NCI-H1092 treated with DMSO at 0.1 percent for 48 hours (cell line): Measurements from ENCODE around the gene ZNF358.
A peak's percentile ranks its signal among the peaks of the same experiment; 100 is the strongest.

ENCODE experiments used
- DNase-seq: peaks from one replicate; lab custom pipeline; 2025; lab: John Stamatoyannopoulos, UW

The ZNF358 gene

DNA sequence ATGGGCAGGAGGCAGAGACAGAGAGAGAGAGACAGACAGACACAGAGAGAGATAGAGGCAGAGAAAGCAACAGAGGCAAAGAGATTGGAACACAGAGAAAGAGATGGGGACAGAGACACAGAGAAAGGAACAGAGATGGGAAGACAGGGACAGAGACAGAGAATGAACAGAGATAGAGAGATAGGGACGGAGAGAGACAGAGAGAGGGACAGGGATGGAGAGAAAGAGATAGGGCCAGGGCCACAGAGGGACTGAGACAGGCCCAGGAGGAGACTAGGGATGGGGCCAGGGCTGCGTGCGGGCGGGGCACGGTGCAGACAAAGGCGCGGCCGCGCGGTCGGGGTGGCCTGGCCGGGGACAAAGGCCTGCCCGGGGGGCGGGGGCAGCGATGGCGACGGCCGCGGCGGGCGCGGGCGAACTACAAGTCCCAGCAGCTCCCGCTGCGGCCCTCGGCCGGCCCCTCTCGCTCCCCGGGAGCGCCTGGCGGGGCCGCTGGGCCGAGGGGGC lies at the start of gene ZNF358:
Gene ZNF358, plus strand, starts transcription at position 459 of the 507 bp plus-strand sequence. CDS start 3,140 bp downstream, outside the sequence.
- peak; percentile 49 for DNase-seq

DNA sequence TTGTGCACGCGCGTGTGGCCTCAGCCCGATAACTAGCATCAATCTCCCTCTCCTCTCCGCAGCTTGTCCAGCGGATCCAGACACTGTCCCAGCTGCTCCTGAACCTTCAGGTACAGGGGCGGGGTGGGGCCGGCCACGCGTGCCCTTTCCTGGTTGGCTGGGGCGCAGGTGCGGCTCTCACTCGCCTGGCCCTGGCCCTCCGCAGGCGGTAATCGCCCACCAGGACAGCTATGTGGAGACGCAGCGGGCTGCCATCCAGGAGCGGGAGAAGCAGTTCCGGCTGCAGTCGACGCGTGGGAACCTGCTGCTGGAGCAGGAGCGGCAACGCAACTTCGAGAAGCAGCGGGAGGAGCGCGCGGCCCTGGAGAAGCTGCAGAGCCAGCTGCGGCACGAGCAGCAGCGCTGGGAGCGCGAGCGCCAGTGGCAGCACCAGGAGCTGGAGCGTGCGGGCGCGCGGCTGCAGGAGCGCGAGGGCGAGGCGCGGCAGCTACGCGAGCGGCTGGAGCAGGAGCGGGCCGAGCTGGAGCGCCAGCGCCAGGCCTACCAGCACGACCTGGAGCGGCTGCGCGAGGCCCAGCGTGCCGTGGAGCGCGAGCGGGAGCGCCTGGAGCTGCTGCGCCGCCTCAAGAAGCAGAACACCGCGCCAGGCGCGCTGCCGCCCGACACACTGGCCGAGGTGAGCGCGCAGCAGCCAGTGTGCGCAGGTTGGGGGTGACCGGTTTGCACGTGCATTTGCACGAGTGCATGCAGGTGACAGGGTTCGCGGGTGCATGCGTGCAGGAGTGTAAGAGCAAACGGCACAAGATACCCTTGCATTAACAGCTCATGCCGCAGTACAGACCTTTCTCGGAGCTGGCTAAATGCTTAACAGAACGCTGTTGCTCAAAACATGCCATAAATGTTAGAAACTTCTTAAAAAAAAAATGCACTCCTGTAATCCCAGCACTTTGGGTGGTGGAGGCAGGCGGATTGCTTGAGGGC lies 48.6 kb upstream of the ZNF358 start:
- no peak for DNase-seq

DNA sequence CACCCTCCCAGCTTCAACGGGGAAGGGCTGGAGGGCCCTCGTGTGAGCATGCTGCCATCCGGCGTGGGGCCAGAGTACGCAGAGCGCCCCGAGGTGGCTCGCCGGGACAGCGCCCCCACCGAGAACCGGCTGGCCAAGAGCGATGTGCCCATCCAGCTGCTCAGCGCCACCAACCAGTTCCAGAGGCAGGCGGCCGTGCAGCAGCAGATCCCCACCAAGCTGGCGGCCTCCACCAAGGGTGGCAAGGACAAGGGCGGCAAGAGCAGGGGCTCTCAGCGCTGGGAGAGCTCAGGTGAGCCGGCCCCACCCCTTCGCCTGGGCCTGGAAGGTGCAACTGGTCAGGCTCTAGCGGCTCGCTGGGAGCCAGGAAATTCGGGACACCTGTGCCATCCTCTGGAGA lies 47.1 kb upstream of the ZNF358 start:
- no peak for DNase-seq

DNA sequence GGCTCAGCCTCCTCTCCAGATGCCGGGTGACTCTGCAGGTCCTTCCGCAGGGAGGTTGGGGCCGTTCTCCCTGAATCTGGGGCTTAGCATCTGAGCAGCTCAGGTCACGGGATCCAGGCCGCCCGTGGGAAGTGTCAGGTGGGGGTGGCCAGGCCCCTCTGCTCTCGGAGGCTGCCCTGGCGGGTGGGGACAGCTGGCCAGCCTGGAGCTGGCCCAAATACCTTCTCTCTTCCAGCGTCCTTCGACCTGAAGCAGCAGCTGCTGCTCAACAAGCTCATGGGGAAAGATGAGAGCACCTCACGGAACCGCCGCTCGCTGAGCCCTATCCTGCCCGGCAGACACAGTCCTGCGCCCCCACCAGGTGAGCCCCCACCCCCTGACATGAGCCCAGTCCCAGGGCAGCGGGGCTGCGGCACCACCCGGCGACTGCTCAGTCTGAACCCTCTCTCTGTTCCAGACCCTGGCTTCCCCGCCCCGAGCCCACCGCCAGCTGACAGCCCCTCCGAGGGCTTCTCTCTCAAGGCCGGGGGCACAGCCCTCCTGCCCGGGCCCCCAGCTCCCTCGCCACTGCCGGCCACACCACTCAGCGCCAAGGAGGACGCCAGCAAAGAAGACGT lies 46.1 kb upstream of the ZNF358 start:
- no peak for DNase-seq

DNA sequence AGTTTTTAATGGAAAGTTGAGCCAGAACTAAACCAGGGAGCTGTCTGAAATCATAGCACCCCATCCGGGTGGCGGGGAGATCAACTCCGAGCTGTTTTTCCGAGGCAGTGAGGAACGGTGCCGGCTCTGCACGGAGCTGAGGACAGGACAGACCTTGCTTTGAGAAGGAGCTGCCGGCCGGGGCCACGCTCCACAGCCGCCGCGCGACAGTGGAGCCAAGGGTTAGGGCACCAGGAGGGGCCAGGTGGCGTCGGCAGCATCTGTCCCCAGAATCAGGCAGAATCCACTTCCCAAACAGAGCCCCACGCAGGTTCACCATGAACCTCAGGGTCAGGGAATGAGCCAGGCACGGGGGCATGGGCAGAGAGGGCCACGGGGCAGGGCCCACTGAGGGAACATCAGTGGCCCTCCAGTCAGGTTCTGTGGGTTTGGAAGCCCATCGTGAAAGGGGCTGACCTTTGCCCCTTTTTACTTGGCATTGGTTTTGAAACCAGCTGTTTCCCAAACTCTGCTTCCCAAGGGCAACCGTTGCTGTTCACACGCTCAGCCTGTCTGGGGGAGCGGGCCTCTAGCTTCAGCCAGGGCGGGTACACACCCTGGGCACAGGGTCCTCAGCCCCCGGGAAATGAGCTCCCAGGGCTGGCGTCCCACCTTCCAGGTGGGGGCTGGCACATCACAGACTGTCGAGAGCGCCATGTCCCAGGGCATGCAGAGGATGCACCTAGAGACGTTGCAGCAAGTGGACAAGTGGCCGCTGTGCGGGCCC lies 45.2 kb upstream of the ZNF358 start:
- DNase-seq = no peak

DNA sequence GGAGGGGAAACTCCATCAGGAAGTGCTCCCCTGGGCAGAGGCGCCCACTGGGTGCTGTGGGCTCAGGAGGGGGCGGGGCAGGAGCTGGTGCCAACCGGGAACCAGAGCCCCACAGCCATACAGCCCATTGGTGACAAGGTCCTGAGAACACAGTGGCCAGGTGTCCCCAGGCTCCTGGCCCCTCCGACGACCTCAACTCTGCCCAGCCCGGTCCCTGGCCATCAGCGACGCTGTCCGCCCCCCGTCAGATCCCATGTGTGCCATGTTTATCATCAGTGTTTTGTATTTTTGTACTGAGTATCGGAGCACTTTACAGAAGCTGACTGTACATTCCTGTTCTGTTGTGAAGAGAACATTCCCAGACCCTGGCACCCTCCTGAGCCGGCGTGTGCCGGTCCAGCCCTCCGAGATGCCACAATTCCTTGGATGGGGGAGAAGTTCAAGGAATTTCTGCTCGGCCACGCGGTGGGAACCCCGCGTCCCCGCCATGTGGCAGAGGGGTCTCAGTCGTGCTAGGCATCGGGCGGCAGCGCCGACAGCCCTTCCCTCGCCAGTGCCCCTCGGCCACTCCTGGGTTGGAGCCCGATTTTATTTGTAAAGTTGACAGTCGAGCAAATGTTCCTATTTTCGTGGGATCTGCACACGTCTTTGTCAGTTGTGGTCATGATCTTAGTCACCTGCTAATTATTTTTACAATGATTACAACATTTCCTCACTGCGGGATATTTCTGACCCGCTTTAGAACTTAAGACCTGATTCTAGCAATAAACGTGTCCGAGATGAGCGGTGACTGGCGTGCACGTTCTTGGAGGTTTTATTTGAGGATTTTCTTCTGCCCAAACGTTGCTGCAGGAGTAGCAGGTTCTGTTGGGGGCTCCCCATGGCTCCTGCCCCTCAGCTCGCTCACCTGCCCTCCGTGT lies 43.9 kb upstream of the ZNF358 start:
- no peak for DNase-seq

DNA sequence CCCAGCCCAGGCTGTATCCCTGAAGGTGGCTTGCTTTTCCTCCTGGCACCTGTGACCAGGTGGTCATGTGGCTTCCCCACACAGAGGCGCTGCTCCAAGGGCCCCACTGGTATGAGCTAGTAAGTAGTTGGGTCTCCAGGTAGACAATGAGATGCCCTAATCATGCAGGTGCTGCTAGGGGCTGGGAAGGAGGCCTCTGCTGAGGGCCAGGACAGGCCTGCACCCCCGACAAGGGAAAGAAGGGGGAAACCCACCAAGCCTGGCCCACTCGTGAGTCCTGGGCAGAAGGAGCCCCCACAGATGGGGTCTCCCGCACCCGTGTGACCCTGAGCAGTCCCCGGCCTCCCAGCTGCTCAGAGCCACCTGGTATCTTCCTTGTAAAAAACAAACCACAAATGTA lies 40.2 kb upstream of the ZNF358 start:
- DNase-seq = no peak

DNA sequence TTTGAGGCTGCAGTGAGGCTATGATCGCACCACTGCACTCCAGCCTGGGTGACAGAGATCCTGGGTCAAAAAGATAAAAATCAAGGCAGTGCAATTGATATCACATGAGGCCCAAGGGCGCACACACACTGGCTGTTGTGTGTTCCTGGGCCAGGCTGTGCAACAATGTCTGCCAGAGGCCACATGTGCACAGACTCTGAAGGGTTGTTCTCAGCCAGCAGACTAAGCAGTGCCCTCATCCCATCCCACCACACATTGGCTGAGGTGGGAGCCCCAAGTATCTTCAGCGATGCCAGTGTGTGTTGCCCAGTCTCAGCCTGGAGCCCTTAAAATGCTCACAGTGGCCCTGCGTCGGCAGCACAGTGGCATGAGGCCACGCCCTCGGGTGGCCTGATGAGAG lies 39.7 kb upstream of the ZNF358 start:
- no peak for DNase-seq

DNA sequence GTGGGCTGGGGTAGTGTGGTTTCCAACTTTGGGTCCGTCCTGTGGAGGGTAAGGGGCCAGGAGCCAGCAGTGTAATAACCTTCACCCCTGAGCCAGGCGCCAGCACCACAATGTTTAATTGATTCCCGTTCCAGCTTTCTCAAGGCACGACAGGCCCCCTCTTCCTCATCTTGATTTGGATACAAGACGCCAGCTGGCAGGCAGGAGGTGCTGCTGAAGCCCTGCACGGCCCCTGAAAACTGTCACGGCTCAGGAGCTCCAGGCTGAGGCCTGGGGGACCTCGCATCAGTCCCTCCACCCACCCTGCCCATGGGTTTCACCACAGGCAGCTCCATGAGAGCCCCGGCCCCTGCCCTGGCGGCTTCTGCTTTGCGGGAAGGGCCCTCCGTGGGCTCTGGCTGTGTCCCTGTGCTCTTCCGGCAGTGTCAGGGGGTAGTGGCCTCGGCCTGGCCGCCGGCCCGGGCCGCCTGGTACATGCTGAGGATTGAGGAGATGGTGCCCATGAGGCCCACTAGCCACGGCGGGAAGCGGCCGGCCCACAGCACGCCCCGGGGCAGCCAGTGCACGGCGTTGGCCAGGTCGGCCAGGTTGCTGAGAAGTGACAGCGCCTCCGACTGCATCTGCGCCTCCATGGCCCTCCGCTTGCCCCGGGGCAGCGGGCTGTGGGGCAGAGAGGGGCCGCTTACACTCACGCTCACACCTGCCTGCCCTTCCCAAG lies 39.0 kb upstream of the ZNF358 start:
- DNase-seq = no peak

DNA sequence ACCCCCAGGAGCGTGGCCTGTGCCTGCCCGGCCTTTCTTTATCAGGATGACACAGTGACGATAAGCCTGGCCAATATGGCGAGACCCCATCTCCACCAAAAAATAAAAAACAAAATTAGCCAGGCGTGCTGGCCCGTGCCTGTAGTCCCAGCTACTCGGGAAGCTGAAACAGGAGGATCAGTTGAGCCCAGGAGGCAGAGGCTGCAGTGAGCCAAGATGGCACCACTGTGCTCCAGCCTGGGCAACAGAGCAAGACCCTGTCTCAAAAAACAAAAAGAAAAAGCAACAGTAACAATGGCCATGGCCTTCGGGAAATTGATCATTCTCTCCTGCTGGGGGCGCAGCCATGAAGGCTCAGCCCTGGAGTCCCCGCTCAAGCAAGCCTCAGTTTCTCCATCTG lies 38.1 kb upstream of the ZNF358 start:
- DNase-seq = no peak

DNA sequence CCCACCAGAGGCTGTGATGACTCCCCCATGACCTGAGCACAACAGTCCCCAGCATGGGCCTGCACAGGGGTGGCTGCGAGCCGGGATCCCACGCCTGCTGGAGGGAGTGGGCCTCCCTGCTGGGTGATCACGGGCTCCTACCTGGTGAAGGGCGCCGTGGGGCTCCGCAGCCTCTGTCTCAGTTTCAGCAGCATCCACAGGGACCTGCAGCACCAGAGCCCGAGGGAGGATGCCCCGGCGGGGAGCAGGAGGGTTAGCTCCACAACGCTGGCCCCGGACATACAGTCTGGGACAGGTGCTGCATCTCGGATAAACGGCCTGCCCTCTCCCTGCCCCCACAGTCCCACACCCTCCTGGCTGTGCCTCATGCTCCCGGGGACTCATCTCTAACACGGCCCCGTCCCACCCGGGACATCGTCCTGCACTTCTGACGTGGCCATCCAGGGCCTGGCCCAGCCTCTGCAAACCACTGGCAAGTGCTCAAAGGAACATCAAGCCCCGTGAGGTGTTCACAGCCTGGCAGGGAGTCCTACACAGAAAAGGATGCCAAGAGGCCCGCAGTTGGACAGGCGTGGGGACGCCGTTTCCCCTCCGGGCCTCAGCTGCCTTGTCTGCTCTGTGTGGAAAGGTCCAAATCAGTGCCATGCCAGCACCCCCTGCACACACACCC lies 37.6 kb upstream of the ZNF358 start:
- no peak for DNase-seq

DNA sequence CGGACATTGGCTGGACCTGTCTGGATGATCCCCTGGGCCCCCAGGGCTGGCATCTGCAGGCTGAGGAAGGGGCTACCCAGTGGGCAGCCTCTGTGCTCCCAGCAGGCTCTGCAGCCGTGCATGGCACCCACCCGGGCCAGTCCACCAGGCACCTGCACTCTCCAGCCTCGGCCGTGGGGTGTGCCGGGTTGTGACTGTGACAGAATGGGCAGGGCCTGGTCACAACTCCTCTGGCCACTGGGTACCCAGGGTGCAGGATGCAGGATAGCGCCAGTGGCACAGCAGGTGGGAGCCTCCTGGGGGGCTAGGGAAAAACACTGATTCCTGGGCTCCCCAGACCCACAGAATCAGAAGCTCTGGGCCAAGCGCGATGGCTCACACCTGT lies 37.1 kb upstream of the ZNF358 start:
- DNase-seq = no peak

DNA sequence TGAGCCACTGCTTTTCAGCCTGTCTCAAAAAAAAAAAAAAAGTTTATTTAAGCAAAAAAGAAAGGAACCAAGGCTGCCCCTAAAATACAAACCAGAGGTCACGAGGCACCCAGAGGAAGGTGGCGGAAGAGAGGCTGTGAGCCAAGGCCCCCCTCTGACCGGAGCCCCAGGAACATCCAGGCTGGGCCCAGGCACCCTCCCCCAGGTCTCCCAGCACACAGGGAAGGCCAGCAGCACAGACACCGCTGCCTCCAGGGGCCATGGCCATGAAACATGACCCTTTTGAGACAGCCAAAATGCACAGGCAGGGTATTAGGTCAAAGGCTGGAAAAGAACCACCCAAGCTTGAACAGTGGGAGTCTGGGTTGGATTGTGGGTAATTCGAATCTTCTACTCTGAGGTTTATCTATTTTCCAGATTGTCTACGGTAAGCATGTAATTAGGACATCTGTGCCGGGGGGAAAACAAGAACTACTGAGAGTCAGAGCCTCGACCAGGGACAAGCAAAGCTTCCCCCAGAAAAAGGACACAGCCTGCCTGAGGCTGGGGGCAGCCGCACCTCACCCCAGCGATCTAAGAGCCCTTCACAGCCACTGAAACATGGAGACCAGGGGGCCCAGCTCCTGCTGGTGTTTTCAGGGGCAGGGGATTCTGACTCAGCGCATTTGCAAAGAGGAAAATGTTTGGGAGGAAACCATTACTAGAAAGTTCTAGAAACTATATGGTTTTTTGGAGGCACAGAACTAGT lies 35.5 kb upstream of the ZNF358 start:
- DNase-seq = no peak

DNA sequence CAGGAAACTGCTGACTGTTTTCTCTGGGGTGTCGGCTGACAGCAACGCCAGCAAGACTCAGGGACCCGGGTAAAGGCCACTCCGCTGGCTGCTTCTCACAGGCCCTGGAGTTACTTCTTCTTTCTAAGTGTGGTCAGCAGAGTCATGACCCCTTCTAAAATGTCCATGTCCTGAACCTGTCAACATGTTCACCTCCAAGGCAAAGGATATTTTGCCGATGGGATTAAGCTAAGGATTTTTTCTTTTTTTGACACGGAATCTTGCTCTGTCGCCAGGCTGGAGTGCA lies 35.0 kb upstream of the ZNF358 start:
- DNase-seq = no peak

DNA sequence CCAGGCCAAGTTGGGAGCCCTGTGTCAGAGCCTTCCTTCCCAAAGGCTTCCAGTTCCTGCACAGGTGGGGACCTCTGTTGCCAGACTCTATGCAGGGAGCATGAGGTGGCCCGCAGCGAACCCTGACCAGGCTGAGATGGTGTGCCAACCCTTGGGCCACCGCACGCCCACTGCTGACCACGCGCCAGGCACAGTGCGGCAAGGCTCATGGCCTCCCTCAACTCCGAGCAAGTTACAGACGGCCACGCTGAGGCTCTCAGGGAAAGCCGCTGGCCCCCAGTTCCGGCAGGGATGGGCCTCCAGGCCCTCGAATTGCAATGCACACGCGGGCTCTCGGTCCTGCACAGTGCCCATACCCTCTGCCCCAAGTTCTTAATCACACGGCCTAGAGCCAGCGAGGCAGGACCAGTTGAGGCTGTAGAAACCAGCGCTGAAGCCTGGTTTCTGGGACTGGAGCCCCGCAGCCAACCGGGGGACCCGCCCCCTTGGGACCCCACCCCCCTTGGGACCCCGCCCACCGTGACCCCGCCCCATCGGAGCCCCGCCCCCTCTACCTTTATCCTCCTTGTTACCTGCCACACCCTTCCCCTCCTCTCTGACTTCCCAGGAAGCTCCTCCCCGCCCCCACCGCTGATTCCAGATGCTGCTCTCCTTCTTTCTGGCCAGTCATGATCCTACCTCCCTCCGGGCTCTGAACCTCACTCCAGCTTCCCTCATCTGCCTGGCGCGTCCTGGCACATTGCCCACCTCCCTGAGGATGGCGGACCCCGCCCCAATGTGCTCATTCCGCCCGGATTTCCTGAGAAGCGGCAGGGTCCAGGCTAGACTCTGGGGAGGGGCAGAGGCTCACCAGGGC lies 33.1 kb upstream of the ZNF358 start:
- no peak for DNase-seq

DNA sequence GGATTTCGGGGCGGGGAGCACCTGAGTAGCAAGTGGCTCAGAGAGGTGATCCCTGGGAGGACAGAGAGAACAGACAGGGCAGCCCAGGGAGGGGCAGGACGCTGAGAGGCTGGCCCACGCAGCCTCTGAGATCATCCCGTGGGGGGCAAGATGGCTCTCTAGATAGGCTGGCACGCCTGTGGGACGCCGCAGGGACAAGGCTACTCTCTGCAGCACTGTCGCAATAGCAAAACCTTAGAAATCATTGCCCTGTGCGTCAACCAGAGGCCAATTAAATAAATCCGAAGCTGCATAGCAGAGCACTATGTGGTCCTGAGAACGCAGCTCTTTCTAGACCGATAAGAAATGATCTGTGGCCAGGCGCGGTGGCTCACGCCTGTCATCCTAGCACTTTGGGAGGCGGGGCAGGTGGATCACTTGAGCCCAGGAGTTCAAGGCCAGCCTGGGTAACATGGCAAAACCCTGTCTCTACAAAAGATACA lies 32.1 kb upstream of the ZNF358 start:
- no peak for DNase-seq

DNA sequence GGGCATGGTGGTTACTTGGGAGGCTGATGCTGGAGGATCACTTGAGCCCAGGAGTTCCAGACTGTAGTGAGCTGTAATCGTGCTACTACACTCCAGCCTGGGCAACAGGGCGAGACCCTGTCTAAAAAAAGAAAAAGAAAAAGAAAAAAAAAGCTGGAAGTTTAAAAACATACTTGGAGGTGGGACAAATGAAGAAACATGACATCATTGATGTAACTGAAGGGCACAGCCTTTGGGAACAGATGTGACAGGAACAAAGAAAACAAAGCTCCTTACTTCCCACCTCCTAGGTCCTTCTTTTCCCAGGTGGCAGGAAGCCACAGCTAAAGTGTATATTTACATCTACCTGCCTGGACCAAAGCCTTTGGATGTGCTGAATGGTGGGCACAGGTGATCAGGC lies 29.0 kb upstream of the ZNF358 start:
- no peak for DNase-seq

DNA sequence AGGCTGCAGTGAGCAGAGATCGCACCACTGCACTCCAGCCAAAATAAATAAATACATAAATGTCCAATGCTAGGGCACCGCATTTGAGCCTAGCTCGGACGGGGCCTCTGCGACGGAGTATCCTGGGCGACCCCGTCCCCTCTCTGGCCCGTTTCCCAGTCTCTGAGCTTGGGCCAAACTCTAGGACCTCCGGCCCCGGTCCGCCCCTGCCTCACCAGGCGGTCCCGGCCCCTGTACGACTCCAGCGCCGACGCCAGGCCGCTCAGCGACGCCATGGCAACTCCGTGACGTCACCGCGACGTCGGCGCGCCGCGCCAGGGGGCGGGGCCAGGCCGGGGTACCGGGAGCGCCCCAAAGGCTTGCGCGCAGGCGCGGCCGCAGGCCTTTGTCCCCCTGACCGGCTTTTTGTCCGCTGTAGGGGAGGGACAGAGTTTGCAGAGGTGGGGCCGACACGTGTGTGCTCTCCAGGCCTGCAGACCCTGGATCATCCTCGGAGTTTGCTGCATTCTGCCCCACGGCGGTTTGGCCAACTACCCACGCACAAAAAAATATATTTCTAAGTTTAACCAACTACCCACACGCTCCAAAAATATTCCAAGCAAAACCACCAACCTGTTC lies 27.1 kb upstream of the ZNF358 start, which contains the start of gene PEX11G:
Gene PEX11G, minus strand, starts transcription at position 300 of the 618 bp plus-strand sequence. Its CDS starts 25 bp downstream, at position 275.
- peak; percentile 92 for DNase-seq
